Spinal cord (tissue), 10 donors: ENCODE measurements around the gene ASAP2. TPM values are rescaled to one million over a fixed set of nuclear protein-coding genes. Genes with fewer than 3 reads are reported as not detected.
"Not testable (repeated sequence)": the region's sequence is repeated elsewhere in the genome, so short reads cannot be mapped to it uniquely, and the experiment has no call there.

Experiments
- DNase-seq, 6 donors: peaks; one replicate each; pipeline versions ENCODE4 v3.0.0 to v3.0.0-alpha.2; 2013 to 2015; ENCODE audit warnings: low spot score in 6 of 6, low read depth in 4 of 6
- H3K27ac ChIP-seq: one replicate; pipeline ENCODE4 v1.5.1; 2013; ENCODE audit warnings: low read depth, low read length, control low read depth
- H3K27me3 ChIP-seq: one replicate; pipeline ENCODE4 v1.6.1; 2013; ENCODE audit warnings: low read length; ENCODE audit not compliant: control insufficient read depth, insufficient read depth
- H3K36me3 ChIP-seq: one replicate; pipeline ENCODE4 v1.6.1; 2013; ENCODE audit warnings: low read length; ENCODE audit not compliant: control insufficient read depth, insufficient read depth
- H3K4me1 ChIP-seq: one replicate; pipeline ENCODE4 v1.6.1; 2013; ENCODE audit warnings: low read length; ENCODE audit not compliant: control insufficient read depth, insufficient read depth
- H3K4me3 ChIP-seq: one replicate; pipeline ENCODE4 v1.5.1; 2013; ENCODE audit warnings: low read depth, low read length, control low read depth
- H3K9me3 ChIP-seq: one replicate; pipeline ENCODE4 v1.6.1; 2013; ENCODE audit warnings: low read length; ENCODE audit not compliant: control insufficient read depth, insufficient read depth
- WGBS: methylation state at CpG from one replicate; pipeline ENCODE4 v1.1.5; 2013; ENCODE audit warnings: missing lambda C conversion rate; ENCODE audit not compliant: insufficient coverage; 5-methylcytosine and 5-hydroxymethylcytosine counted together
- polyA plus RNA-seq, 2 donors: library from polyadenylated mRNA; unstranded; fragments of 120-200 nt; gene quantifications; one replicate each; pipeline ENCODE4 v1.2.1, GENCODE V29; 2013; ENCODE audit not compliant: insufficient read length in 2 of 2
- total RNA-seq, 2 donors: library from RNA; depleted of rRNA in 1 of 2; stranded (reverse); fragments of 120-200 nt in 1 of 2; fragments of >200 nt in 1 of 2; gene quantifications; one replicate each; pipeline versions ENCODE4 v1.2.3 to v1.2.4, GENCODE V29; 2013 to 2014
- donor health status: healthy.

ASAP2 gene
- total and polyA plus RNA-seq, 4 donors: 30.4 to 48.6 (median 32.5) TPM

DNA sequence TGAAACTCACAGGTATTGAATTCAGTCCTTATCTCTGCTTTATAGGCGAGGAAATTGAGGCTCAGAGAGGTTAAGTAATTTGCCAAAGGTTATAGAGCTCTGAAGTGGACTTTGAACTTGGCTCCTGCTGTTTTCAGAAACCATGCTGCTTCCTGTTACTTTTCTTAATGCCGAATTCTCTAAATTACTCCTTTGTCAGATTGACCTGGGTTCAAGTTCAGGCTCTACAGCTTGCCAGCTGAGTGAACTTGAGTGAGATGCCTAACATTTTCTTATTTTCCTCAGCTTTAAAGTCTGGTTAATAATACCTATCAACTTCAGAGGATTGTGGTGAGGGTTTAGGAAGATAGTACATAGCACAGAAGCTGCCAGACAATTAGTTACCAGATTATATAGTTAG is 3.4 kb downstream of the ASAP2 start:
- no peak overlapping the region for H3K27ac ChIP-seq
- H3K9me3 ChIP-seq: no peaks in the 10 kb centered on the region
- H3K4me3 ChIP-seq: no peak overlapping the region
- no peaks in the 10 kb centered on the region for H3K27me3 ChIP-seq
- no peak for DNase-seq
- H3K36me3 ChIP-seq: no peaks in the 10 kb centered on the region
- peaks cover 27% of the 10 kb centered on the region for H3K4me1 ChIP-seq
- WGBS: 100% methylated on average over 1 of the region's 2 CpGs

- Histone ChIP-seq H3K27ac (no peak overlapping the region), H3K4me1 (peaks cover 25% of the 10 kb centered on the region), H3K4me3 (no peak overlapping the region), H3K36me3 (no peaks in the 10 kb centered on the region), H3K27me3 (no peaks in the 10 kb centered on the region), H3K9me3 (no peaks in the 10 kb centered on the region)
- 0% methylated on average over 1 of the region's 4 CpGs for WGBS
- DNase-seq: no peak
Observed at GRCh38 chr2:9211496-9211895, 4.9 kb downstream of the ASAP2 start.

GRCh38 chr2:9212010-9212635 is 5.5 kb downstream of the ASAP2 start:
- Histone ChIP-seq H3K27ac (no peak overlapping the region), H3K36me3 (no peaks in the 10 kb centered on the region), H3K4me1 (peaks cover 28% of the 10 kb centered on the region), H3K9me3 (no peaks in the 10 kb centered on the region), H3K4me3 (no peak overlapping the region), H3K27me3 (no peaks in the 10 kb centered on the region)
- 89% methylated on average over 7 of the region's 9 CpGs for WGBS
- DNase-seq: no peak

- no peaks in the 10 kb centered on the region for H3K9me3 ChIP-seq
- H3K4me1 ChIP-seq: peaks cover 27% of the 10 kb centered on the region
- H3K36me3 ChIP-seq: no peaks in the 10 kb centered on the region
- no peaks in the 10 kb centered on the region for H3K27me3 ChIP-seq
- H3K4me3 ChIP-seq: no peak overlapping the region
- DNase-seq: no peak
- WGBS: 88% methylated on average over 10 of the region's 19 CpGs
- H3K27ac ChIP-seq: no peak overlapping the region
Observed at GRCh38 chr2:9212661-9213411, 6.2 kb downstream of the ASAP2 start.

DNA sequence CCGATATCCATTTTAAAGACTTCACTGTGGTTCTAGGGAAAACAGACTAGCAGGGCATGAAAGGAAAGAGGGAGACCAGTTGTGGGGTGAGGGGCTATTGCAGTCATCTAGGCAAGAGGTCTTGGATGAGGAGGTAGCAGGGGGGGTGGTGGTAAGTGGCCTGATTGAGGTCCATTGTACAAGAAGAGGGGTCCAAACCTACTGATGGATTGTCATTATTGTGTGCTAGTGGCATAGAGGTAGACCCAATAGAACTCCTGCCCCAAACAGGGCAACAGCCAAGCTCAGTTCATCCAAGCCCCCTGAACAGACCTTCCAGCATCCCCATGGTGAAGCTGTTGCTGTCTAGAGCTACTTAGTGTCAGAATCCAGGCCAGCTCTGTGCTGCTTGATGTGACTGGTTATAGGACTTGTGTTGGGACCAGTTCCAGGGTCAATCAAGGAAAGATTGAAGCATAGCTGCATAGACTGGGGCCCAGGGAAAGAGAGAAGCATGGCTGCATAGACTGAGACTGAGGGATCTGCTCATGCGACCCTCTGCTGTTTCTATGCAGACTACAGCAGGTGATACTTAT is 7.0 kb downstream of the ASAP2 start:
- no peaks in the 10 kb centered on the region for H3K36me3 ChIP-seq
- WGBS: 100% methylated on average over 1 of the region's 2 CpGs
- DNase-seq: no peak
- no peak overlapping the region for H3K27ac ChIP-seq
- no peaks in the 10 kb centered on the region for H3K27me3 ChIP-seq
- no peaks in the 10 kb centered on the region for H3K9me3 ChIP-seq
- no peak overlapping the region for H3K4me3 ChIP-seq
- H3K4me1 ChIP-seq: peaks cover 25% of the 10 kb centered on the region

DNA sequence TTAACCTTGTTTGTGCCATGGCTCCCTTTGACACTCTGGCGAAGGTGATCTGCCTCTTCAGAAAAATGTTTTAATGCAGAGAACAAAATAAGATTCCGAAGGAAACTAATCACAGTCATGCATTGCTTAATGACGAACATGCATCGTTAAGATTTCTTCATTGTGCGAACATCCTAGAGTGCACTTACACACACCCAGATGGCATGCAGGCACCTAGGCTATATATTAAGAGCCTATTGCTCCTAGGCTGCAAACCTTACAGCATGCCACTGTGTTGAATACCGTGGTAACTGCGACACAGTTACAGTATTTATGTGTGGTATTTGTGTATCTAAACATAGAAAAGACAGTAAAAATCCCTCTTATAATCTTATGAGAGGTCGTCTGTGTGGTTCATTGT is 8.3 kb downstream of the ASAP2 start:
- H3K4me3 ChIP-seq: no peak overlapping the region
- peaks cover 25% of the 10 kb centered on the region for H3K4me1 ChIP-seq
- no peaks in the 10 kb centered on the region for H3K27me3 ChIP-seq
- no peak overlapping the region for H3K27ac ChIP-seq
- WGBS: 59% methylated on average over 4 of the region's 8 CpGs
- no peaks in the 10 kb centered on the region for H3K9me3 ChIP-seq
- DNase-seq: peak in 1 of 6 donors; percentile 50
- H3K36me3 ChIP-seq: no peaks in the 10 kb centered on the region

DNA sequence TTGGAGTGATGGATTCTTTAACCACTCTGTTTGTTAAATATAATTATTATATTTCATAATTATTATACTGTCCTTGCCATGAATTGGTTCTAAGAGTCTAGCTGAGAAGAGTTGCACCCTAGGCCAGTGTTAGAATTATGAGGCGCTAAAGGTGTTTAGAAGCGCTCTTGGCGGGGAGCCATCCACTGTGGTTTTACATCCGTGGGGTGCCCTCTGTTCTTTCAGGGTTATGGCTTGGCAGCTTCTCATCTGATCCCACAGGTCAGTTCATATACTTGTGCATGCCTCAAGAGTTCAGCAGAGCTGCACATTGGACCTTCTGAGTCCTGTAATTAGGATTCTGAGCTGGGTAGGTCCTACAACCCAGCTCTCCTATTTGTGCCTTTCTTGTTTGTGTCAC is 9.1 kb downstream of the ASAP2 start:
- WGBS: 76% methylated on average over 4 of the region's 4 CpGs
- Histone ChIP-seq H3K27ac (no peak overlapping the region), H3K36me3 (no peaks in the 10 kb centered on the region), H3K4me1 (peaks cover 25% of the 10 kb centered on the region), H3K4me3 (no peak overlapping the region), H3K27me3 (no peaks in the 10 kb centered on the region), H3K9me3 (no peaks in the 10 kb centered on the region)
- DNase-seq: peak in 1 of 6 donors; percentile 12

DNA sequence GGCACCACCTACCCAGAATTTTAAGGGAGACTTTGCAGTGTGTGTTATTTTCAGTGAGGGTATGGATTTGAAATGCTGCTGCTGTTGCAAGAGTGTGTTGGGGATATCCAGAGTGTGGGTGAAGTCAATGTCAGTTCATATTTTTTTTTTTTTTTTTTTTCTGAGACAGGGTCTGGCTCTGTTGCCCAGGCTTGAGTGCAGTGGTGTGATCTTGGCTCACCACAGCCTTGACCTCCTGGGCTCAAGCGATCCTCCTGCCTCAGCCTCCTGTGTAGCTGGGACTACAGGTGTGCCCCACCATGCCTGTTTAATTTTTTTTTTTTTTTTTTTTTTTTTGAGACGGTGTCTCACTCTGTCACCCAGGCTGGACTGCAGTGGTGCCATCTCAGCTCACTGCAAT is 9.5 kb downstream of the ASAP2 start:
- H3K9me3 ChIP-seq, DNase-seq, H3K27me3 ChIP-seq, H3K4me3 ChIP-seq, H3K27ac ChIP-seq, H3K36me3 ChIP-seq: not testable (repeated sequence)
- 100% methylated on average over 1 of the region's 2 CpGs for whole genome bisulfite sequencing
- H3K4me1 ChIP-seq: peaks cover 25% of the 10 kb centered on the region

DNA sequence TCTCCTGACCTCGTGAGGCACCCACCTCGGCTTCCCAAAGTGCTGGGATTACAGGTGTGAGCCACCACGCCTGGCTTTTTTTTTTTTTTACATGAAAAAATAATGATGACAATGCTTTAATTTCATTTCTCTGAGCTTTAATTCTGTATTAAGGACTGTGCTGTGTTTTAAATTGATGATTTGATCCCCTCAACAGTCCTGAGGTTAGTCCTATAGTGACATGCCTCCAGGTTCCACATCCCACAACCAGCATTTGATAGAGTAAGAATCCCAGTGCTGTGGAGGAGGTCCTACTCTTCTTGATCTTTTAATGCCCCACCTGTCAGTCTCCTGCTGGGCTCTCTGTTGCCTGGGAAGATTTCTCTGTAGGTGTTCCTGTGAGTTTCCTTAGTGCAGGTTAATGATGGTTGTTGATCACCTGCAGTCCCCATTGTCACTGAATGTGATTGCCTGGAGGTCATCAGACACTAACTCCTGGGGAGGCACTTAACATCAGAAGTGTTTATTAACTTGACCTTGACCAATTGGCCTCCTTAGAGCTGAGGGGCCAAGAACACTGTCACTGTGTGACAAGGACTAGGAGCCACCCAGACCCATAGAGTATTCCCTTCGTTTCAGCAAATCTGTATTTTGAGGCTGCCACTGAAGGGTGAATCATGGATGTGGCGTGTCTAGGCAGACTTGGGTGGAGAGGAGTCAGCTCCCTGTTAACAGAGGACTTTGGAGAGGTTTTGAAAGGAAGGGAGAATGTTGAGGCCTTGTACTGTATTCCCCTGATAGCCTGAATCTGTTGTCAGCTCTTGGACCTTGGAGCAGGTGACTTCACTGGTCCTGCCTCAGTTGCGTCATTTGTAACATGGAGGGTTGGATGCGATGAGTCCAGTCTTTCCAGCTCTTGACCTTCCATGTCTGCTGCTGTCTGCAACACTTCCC is 11.5 kb downstream of the ASAP2 start:
- no peak for DNase-seq
- Histone ChIP-seq H3K27me3 (no peaks in the 10 kb centered on the region), H3K4me3 (no peak overlapping the region), H3K27ac (no peak overlapping the region), H3K4me1 (peaks cover 12% of the 10 kb centered on the region), H3K9me3 (no peaks in the 10 kb centered on the region), H3K36me3 (no peaks in the 10 kb centered on the region)
- WGBS: 91% methylated on average over 3 of the region's 7 CpGs
